ENCODE data around the gene CPA5.
"Not testable (repeated sequence)": the region's sequence is repeated elsewhere in the genome, so short reads cannot be mapped to it uniquely, and the experiment has no call there.

Gene CPA5

GRCh38 chr7:130314305-130314704, 30.3 kb upstream of the CPA5 start:
- no peak for TF ChIP-seq CTCF (IDR thresholded peaks at IDR 0.05; ENCODE audit: insufficient read depth, missing control alignments)
- FAIRE-seq (no peak), DNase-seq (ENCODE audit: insufficient read length, low spot score) (no peak)

DNA sequence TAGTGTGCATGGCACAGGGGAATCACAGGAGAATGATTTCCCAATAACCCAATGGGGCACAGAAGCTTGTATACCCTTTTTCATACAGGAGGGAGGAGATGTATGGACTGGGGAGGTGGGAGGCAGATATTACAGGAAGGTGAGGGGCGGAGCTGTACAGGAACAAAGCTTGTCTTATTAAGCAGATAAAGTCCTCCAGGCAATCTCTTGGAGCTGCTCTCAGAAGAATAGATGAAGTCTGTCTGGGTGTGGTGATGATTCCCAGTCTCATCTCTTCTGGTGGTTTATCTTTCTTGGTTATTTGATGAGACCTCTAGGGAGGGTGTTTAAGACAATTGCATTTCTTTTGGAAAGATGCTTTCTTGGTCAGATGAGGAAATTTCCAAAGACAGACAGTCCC, 25.1 kb upstream of the CPA5 start:
- DNase-seq (ENCODE audit: insufficient read length, low spot score): no peak
- no peak for FAIRE-seq
- no peak for TF ChIP-seq CTCF (IDR thresholded peaks at IDR 0.05; ENCODE audit: insufficient read depth, missing control alignments)

DNA sequence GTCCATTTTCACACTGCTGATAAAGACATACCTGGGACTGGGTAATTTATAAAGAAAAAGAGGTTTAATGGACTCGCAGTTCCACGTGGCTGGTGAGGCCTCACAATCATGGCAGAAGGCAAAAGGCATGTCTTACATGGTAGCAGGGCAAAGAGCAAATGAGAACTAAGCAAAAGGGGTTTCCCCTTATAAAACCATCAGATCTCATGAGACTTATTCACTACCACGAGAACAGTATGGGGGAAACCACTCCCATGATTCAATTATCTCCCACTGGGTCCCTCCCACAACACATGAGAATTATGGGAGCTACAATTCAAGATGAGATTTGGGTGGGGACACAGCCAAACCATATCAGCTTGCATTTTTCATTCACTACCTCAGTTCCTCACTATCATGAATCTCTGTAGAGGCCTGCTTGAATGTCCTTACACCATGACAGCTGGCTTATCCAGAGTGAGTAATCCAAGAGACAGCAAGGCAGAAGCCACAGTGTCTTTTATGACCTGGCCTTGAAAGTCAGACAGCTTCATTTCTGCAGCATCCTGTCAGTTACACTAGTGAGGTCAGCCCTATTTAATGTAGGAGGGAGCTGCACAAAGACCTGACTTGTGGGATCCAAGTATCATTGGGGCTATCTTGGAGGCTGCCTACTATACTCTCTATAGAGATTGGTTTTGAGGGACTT, 22.9 kb upstream of the CPA5 start:
- FAIRE-seq; DNase-seq (ENCODE audit: insufficient read length, low spot score): not testable (repeated sequence)

DNA sequence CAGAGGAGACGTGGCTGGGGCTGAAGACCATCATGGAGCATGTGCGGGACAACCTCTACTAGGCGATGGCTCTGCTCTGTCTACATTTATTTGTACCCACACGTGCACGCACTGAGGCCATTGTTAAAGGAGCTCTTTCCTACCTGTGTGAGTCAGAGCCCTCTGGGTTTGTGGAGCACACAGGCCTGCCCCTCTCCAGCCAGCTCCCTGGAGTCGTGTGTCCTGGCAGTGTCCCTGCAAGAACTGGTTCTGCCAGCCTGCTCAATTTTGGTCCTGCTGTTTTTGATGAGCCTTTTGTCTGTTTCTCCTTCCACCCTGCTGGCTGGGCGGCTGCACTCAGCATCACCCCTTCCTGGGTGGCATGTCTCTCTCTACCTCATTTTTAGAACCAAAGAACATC, 22.0 kb upstream of the CPA5 start:
- no peak for FAIRE-seq
- no peak for DNase-seq (ENCODE audit: insufficient read length, low spot score)
- no peak for TF ChIP-seq CTCF (IDR thresholded peaks at IDR 0.05; ENCODE audit: insufficient read depth, missing control alignments)

DNA sequence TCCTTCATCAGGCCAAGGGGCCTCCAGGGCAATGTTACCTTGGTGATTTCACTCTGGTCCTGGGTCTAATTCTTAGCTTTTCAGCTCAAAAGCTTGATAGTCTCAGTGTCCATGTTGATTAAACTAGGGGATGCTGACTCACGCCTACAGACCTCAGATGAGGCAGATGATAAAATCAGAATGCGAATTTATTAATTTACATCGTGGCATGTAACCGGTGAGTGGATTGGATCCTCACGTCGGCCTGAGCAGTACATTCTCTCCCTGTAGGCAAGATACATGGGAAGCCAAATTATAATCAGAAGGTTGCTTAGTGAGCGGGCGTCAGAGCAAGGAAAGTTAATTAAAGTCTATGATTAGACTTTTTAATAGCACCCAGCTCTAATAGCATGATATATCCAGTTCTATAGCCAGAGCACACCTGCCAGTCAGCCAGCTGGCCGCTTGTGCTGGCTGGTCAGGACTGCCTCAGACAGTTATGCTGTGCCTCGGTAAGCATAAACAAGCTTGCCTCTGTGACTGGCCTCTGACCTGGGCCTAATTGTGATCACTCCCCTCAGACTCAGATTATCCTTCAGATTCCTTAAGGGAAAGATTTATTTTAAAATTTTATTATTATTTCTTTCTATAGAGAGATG, 20.2 kb upstream of the CPA5 start:
- TF ChIP-seq CTCF (IDR thresholded peaks at IDR 0.05; ENCODE audit: insufficient read depth, missing control alignments): no peak
- no peak for DNase-seq (ENCODE audit: insufficient read length, low spot score)
- no peak for FAIRE-seq

GRCh38 chr7:130329681-130330080, 14.9 kb upstream of the CPA5 start:
- FAIRE-seq: no peak
- DNase-seq (ENCODE audit: insufficient read length, low spot score): no peak
- no peak for TF ChIP-seq CTCF (IDR thresholded peaks at IDR 0.05; ENCODE audit: insufficient read depth, missing control alignments)

DNA sequence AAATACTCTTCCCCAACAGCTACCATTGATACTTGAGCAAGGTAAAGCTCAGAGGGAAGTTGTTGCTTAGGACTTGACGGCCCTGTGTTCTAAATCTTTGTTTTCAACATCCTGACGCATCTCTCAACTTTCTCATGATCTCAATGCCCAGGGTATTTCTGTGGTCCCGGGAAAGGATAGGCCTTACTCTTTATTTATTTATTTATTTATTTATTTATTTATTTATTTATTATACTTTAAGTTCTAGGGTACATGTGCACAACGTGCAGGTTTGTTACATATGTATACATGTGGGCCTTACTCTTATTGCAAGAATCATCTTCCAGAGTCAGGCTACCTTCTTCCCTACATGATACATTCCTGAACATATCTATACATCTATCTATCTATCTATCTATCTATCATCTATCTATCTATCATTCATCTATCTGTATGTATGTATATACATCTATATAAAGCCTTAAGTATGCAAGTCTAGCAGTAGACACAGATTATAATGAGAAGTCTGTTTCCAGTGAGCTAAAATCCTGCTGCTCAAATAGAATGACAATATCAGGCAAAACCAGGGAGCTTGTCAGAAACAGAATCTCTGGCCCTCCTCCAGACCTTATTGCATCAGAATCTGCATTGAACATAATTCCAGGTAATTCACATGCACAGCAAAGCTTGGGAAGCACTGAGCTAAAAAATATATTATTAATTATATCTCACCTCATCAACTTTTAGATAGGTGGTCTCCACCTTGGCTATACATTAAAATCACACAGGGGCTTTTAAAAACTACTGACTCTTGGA, 12.2 kb upstream of the CPA5 start:
- FAIRE-seq (no peak), DNase-seq (ENCODE audit: insufficient read length, low spot score) (no peak)
- TF ChIP-seq CTCF (IDR thresholded peaks at IDR 0.05; ENCODE audit: insufficient read depth, missing control alignments): no peak
